AG04450 (cell line): ENCODE data around the gene TRAF1. TPM values are rescaled to one million over a fixed set of nuclear protein-coding genes. Genes with fewer than 3 reads are reported as not detected.
A peak's percentile ranks its signal among the peaks of the same experiment; 100 is the strongest.
"Not testable (repeated sequence)": the region's sequence is repeated elsewhere in the genome, so short reads cannot be mapped to it uniquely, and the experiment has no call there.

ENCODE experiments used
- CTCF ChIA-PET: fragments of 300-600, 350-600 bp; formaldehyde crosslinking; extraction: SDS; loops from one replicate; lab custom pipeline; 2022; ENCODE audit warnings: antibody characterized with exemption, inconsistent platforms; lab: Charles Lee
- POLR2A ChIA-PET: fragments of 350-600 bp; formaldehyde crosslinking; extraction: SDS; loops from one replicate; lab custom pipeline; 2021; ENCODE audit warnings: antibody characterized with exemption, inconsistent platforms; lab: Yijun Ruan, JAX
- DNase-seq: peaks from one replicate; pipeline ENCODE4 v3.0.0-alpha.2; 2011; ENCODE audit warnings: low read depth, low spot score
- H3K27ac ChIP-seq: one replicate; pipeline ENCODE4 v1.5.1; 2012; ENCODE audit warnings: low read depth, low read length, control low read depth
- H3K27me3 ChIP-seq: one replicate; pipeline ENCODE4 v1.6.0; 2012; ENCODE audit warnings: low read length; ENCODE audit not compliant: control insufficient read depth, insufficient read depth
- H3K4me3 ChIP-seq: 2 replicates; pipeline ENCODE4 v1.5.1; 2011; ENCODE audit warnings: mild to moderate bottlenecking, low read depth, low read length, control low read depth
- H3K9me3 ChIP-seq: 2 replicates; pipeline ENCODE4 v1.5.1; 2012; ENCODE audit warnings: low read length; ENCODE audit not compliant: control insufficient read depth, insufficient read depth
- polyA minus RNA-seq: library from RNA; depleted of rRNA, polyadenylated mRNA; stranded (reverse); fragments of >200 nt; gene quantifications from 2 replicates; pipeline ENCODE4 v1.2.3, GENCODE V29; 2011; rRNA and poly(A)+ RNA removed
- polyA plus RNA-seq: library from polyadenylated mRNA; depleted of rRNA; stranded (reverse); fragments of >200 nt; gene quantifications from 2 replicates; pipeline ENCODE4 v1.2.3, GENCODE V29; 2011; rRNA removed
- TF ChIP-seq, protein P1 (sequence below): IDR thresholded peaks from 2 replicates; pipeline ENCODE4 v1.5.1; 2011; ENCODE audit warnings: low read depth, low read length, control low read depth, inconsistent platforms

The TRAF1 gene
- polyA plus RNA-seq (3.7 and 4.0 TPM in 2 replicates), polyA minus RNA-seq (5.7 and 7.6 TPM in 2 replicates)

- peak within 1 kb of the TSS; percentile 90 for H3K27ac ChIP-seq
- H3K27me3 ChIP-seq: no peaks in the 10 kb centered on the region
- no peak for DNase-seq
- CTCF ChIA-PET: interaction anchor here (1.4 kb wide), 1 partner anchor 134 kb away, joined by 3 read pairs; no protein-coding TSS in a partner anchor
- TF ChIP-seq, protein P1, sequence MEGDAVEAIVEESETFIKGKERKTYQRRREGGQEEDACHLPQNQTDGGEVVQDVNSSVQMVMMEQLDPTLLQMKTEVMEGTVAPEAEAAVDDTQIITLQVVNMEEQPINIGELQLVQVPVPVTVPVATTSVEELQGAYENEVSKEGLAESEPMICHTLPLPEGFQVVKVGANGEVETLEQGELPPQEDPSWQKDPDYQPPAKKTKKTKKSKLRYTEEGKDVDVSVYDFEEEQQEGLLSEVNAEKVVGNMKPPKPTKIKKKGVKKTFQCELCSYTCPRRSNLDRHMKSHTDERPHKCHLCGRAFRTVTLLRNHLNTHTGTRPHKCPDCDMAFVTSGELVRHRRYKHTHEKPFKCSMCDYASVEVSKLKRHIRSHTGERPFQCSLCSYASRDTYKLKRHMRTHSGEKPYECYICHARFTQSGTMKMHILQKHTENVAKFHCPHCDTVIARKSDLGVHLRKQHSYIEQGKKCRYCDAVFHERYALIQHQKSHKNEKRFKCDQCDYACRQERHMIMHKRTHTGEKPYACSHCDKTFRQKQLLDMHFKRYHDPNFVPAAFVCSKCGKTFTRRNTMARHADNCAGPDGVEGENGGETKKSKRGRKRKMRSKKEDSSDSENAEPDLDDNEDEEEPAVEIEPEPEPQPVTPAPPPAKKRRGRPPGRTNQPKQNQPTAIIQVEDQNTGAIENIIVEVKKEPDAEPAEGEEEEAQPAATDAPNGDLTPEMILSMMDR: no peak
- H3K4me3 ChIP-seq: peak within 1 kb of the TSS; percentile 33
- POLR2A ChIA-PET: no interaction called here
- H3K9me3 ChIP-seq: no peaks in the 10 kb centered on the region
These were observed at the start of gene TRAF1 for GRCh38 chr9:120926397-120926928. Gene TRAF1, minus strand, starts transcription at chr9:120926796. Its CDS starts 721 bp downstream, at chr9:120926075.

DNA sequence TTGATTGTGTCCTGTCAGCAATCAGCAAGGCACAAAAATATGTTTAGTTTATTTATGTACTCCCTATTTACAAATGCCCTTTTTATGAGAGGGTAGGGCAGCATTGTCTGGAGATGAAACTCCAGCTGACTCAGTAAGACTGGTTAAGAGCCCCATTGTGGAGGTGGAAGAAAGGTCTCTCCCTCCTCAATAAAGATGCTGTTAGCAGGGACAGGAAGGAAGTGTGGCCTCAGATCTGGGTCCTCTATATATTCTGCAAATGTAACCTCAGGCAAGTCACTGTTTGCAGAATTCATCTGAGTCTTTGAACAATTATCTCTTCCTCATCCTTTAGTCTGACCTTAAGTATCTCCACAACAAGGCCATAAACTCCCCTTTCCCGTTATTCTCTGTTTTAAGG, 48.3 kb upstream of the TRAF1 start:
- no peaks in the 10 kb centered on the region for H3K27me3 ChIP-seq
- POLR2A ChIA-PET: no interaction called here
- CTCF ChIA-PET: no interaction called here
- no peaks in the 10 kb centered on the region for H3K9me3 ChIP-seq
- H3K27ac ChIP-seq: no peak overlapping the region
- TF ChIP-seq, protein P1: no peak
- no peak overlapping the region for H3K4me3 ChIP-seq
- DNase-seq: no peak

DNA sequence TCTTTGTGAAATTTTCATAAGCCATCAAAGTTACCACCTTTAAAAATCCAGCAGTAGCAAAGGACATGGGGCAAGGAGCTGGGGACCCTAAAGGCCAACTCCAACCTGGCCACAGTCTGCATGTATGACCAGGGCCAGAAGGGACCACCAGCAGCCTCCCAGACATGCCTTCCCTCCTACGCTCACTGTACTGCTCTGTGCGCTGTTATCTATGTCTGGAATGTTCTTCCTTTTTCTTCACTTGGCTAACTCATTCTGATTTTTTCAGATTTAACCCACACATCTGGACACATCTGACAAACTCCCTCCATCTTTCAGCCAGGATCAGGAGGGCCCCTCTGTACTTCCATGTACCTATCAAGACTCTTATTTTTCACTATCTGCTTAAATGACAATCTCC, 47.6 kb upstream of the TRAF1 start:
- H3K27ac ChIP-seq: no peak overlapping the region
- H3K9me3 ChIP-seq: no peaks in the 10 kb centered on the region
- no peak for DNase-seq
- TF ChIP-seq, protein P1: no peak
- CTCF ChIA-PET: interaction anchor here (0.7 kb wide), 1 partner anchor 239 kb away, joined by 3 read pairs; no protein-coding TSS in a partner anchor
- POLR2A ChIA-PET: no interaction called here
- H3K27me3 ChIP-seq: no peaks in the 10 kb centered on the region
- no peak overlapping the region for H3K4me3 ChIP-seq

DNA sequence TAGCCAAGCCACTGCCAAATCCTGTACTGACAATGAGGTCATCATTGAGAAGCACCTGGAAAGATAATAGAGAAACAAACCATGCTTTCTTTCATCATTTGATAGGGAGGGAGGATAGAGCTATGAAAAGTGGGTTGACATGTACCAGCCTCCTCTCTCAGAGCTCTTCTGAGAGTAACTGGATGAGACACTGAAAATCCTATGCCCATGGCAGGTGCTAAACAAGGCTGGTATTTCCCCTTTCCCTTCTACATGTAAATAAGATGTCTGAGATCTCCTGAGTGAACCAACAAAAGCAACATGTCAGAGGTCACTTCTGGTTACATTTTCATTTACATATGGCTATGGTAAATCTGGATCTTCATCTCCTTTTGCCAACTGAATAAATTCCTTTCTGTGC, 45.3 kb upstream of the TRAF1 start:
- H3K27ac ChIP-seq: no peak overlapping the region
- CTCF ChIA-PET: interaction anchor here (1.0 to 1.3 kb wide), 2 partner anchors 9 to 35 kb away, joined by 4 to 6 read pairs; no protein-coding TSS in a partner anchor

DNA sequence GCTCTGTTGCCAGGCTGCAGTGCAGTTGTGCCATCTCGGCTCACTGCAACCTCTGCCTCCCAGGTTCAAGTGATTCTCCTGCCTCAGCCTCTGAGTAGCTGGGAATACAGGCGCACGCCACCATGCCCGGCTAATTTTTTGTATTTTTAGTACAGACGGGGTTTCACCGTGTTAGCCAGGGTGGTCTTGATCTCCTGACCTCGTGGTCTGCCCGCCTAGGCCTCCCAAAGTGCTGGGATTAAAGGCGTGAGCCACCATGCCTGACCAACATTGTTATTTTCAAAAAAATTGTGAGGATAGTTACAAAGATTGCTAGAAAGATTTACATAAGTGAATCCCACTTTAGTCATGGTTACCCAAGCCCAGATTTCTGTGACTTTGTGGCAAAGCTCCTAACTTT, 44.9 kb upstream of the TRAF1 start:
- POLR2A ChIA-PET: not testable (repeated sequence)

More for the DNA sequence above, 45.3 kb upstream of the TRAF1 start:
- Histone ChIP-seq H3K9me3 (no peaks in the 10 kb centered on the region), H3K4me3 (no peak overlapping the region), H3K27me3 (no peaks in the 10 kb centered on the region)
- no peak for DNase-seq
- POLR2A ChIA-PET: no interaction called here
- TF ChIP-seq, protein P1: no peak

More for the DNA sequence above, 44.9 kb upstream of the TRAF1 start:
- H3K4me3 ChIP-seq, DNase-seq, H3K27me3 ChIP-seq, H3K9me3 ChIP-seq, H3K27ac ChIP-seq: not testable (repeated sequence)
- CTCF ChIA-PET: interaction anchor here (1.0 to 1.3 kb wide), 2 partner anchors 10 to 35 kb away, joined by 4 to 6 read pairs; no protein-coding TSS in a partner anchor
